HG02588 (cell line): ENCODE data around the gene RAP2B.
"Not testable (repeated sequence)": the region's sequence is repeated elsewhere in the genome, so short reads cannot be mapped to it uniquely, and the experiment has no call there.

Experiments
- ATAC-seq: cut with Tn5 transposase; IDR thresholded peaks from one replicate; pipeline ENCODE4 v1.9.1; 2021; ENCODE audit warnings: mild to moderate bottlenecking, moderate library complexity; ENCODE audit not compliant: unreplicated experiment

Gene RAP2B

GRCh38 chr3:153192327-153192726 lies 30.3 kb downstream of the RAP2B start:
- no peak for ATAC-seq

GRCh38 chr3:153193786-153194476 lies 31.9 kb downstream of the RAP2B start:
- ATAC-seq: not testable (repeated sequence)

GRCh38 chr3:153195349-153195879 lies 33.4 kb downstream of the RAP2B start:
- ATAC-seq: no peak

- no peak for ATAC-seq
Observed at GRCh38 chr3:153209596-153209995, 47.6 kb downstream of the RAP2B start.

- no peak for ATAC-seq
Observed at GRCh38 chr3:153210146-153210545, 48.1 kb downstream of the RAP2B start.

GRCh38 chr3:153210660-153211059 lies 48.6 kb downstream of the RAP2B start:
- no peak for ATAC-seq

- ATAC-seq: no peak
Observed at GRCh38 chr3:153215497-153215896, 53.5 kb downstream of the RAP2B start.

GRCh38 chr3:153215966-153216365 lies 53.9 kb downstream of the RAP2B start:
- ATAC-seq: no peak

- ATAC-seq: no peak
Observed at GRCh38 chr3:153216928-153217327, 54.9 kb downstream of the RAP2B start.

GRCh38 chr3:153219146-153219545 lies 57.1 kb downstream of the RAP2B start:
- ATAC-seq: no peak
